Panc1 (cell line): ENCODE results near the gene SEMA7A. TPM values are rescaled to one million over a fixed set of nuclear protein-coding genes. Genes with fewer than 3 reads are reported as not detected.

Experiments
- ATAC-seq: fragments of 200-7000 bp; cut with Tn5 transposase; 2 replicates; pipeline ENCODE4 v1.9.1; 2020; ENCODE audit warnings: mild to moderate bottlenecking, moderate library complexity
- BruUV-seq: library from RNA; stranded (reverse); fragments of 400-500 nt; replicated peaks from 2 replicates; lab custom pipeline; 2021; lab: Mats Ljungman, UMichigan
- CTCF ChIA-PET: fragments of 300-600 bp; sonication (Branson Sonifier 250); formaldehyde crosslinking; loops from one replicate; lab custom pipeline; 2022; ENCODE audit warnings: antibody characterized with exemption; lab: Charles Lee
- POLR2A ChIA-PET: fragments of 300-600 bp; sonication (Branson Sonifier 250); formaldehyde crosslinking; loops from one replicate; lab custom pipeline; 2022; ENCODE audit warnings: antibody characterized with exemption; lab: Charles Lee
- DNase-seq: peaks from one replicate; pipeline ENCODE4 v3.0.0-alpha.2; 2010; ENCODE audit warnings: low read depth, low spot score
- H3K27ac ChIP-seq: 2 replicates; pipeline ENCODE4 v1.5.1; 2011; ENCODE audit warnings: mild to moderate bottlenecking, low read length, inconsistent platforms
- H3K27me3 ChIP-seq: fragments of 200-500 bp; sonication (Bioruptor generic); 2 replicates; pipeline ENCODE4 v1.6.0; 2014; ENCODE audit warnings: low read length, inconsistent platforms; ENCODE audit not compliant: control insufficient read depth, insufficient read depth
- H3K36me3 ChIP-seq: fragments of 200-500 bp; sonication (Bioruptor generic); 2 replicates; pipeline ENCODE4 v1.5.1; 2014; ENCODE audit warnings: inconsistent platforms, mild to moderate bottlenecking, low read length, moderate library complexity; ENCODE audit not compliant: control insufficient read depth, insufficient read depth
- H3K4me1 ChIP-seq: 2 replicates; pipeline ENCODE4 v1.5.1; 2011; ENCODE audit warnings: inconsistent platforms, mild to moderate bottlenecking, low read length, moderate library complexity; ENCODE audit not compliant: control insufficient read depth, insufficient read depth
- H3K4me3 ChIP-seq, 2 experiments: 2 replicates each; pipeline ENCODE4 v1.5.1; 2011 to 2012; ENCODE audit warnings: low read depth in 2 of 2, low read length in 2 of 2, mild to moderate bottlenecking in 2 of 2, inconsistent platforms in 1 of 2, moderate library complexity in 1 of 2
- H3K9me3 ChIP-seq: fragments of 200-500 bp; sonication (Bioruptor generic); 2 replicates; pipeline ENCODE4 v1.5.1; 2014; ENCODE audit warnings: low read depth, mild to moderate bottlenecking, inconsistent platforms, low read length, moderate library complexity; ENCODE audit not compliant: control insufficient read depth, insufficient read depth
- POLR2AphosphoS5 ChIP-seq: IDR thresholded peaks from 2 replicates; pipeline ENCODE4 v1.6.1; 2012; ENCODE audit warnings: mild to moderate bottlenecking, low read depth, low read length, moderate library complexity
- SIN3A ChIP-seq: IDR thresholded peaks from 2 replicates; pipeline ENCODE4 v1.6.1; 2012; ENCODE audit warnings: low read depth, mild to moderate bottlenecking, low read length, moderate library complexity, borderline replicate concordance; ENCODE audit not compliant: insufficient read depth
- TCF7L2 ChIP-seq: IDR thresholded peaks from 2 replicates; pipeline ENCODE4 v1.6.1; 2011; ENCODE audit warnings: mild to moderate bottlenecking, low read depth, low read length, inconsistent platforms
- in situ Hi-C: cut with HindIII; loops from 2 replicates; pipeline ENCODE4 v1.10.0; 2016; ENCODE audit warnings: low sequenced_read_pairs, low pct_unique_long_range_greater_than_20kb
- intact Hi-C: fragments of 100-400 bp; cut with micrococcal nuclease; formaldehyde crosslinking; loops from one replicate; pipeline ENCODE4 v1.10.0; 2022; ENCODE audit not compliant: unreplicated experiment
- total RNA-seq: library from RNA; stranded (reverse); gene quantifications from one replicate; pipeline ENCODE4 v1.2.1, GENCODE V29; 2021; ENCODE audit not compliant: unreplicated experiment
- TF ChIP-seq, protein P1 (sequence below): fragments of 450-650 bp; IDR thresholded peaks from 2 replicates; pipeline ENCODE4 v1.5.1; 2017; ENCODE audit warnings: mild to moderate bottlenecking
- TF ChIP-seq, protein P2 (sequence below), 2 experiments: IDR thresholded peaks; 2 replicates each; pipeline ENCODE4 v1.6.1; 2011 to 2012; ENCODE audit warnings: low read depth in 2 of 2, control low read depth in 1 of 2, low read length in 1 of 2, mild to moderate bottlenecking in 1 of 2, moderate library complexity in 1 of 2; ENCODE audit not compliant: insufficient read depth in 1 of 2

The SEMA7A gene
- total RNA-seq, 1 experiment from 2014 or later = 11.2 TPM

DNA sequence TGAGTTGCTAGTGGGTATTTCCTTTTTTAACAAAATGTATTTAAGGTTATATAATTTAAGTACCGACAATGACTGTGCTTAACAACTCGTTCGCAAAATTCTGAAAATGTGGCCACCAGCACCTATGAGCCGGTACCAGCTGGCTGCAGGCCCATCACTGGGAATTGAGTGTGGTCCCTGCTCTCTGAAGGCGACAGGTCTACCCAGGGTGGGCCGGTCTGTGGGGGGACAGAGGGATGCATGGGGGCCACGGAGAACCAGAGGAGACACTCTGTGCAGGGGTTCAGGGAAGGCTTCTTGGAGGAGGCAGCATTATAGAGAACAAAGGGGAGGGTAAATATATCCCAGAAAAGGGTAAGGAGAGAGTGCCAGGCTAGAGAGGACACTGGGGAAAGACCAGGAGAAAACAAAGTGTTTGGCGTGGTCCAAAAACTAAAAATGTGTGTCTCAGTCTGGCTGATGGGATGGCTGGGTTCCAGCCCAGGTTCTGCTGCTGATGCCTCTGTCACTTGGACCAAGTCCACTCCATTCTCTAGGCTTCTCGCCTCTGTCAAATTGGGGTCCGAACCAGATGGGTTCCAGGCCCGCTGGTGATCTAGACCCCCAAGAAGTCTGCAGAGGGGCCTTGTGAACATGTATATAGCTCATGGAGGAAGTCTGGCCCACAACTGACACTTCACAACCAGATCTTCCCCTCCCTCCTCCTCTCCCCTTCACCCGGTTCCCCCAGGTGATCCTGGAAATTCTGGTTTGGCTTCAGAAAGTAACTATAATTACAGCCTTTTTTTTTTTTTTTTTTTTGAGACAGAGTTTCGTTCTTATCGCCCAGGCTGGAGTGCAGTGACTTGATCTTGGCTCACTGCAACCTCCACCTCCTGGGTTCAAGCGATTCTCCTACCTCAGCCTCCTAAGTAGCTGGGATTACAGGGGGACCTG lies 55.7 kb downstream of the SEMA7A start:
- ChIA-PET POLR2A (interaction anchor here (0.6 kb wide), 1 partner anchor 89 kb away, joined by 9 read pairs; no protein-coding TSS in a partner anchor), CTCF (interaction anchor here (0.7 kb wide), 1 partner anchor 69 kb away, joined by 8 read pairs; no protein-coding TSS in a partner anchor)
- H3K4me1 ChIP-seq = peaks cover 16% of the 10 kb centered on the region
- intact Hi-C loops (no loop called here), in situ Hi-C loops (loop anchor here (10.0 kb wide), 1 partner anchor 117 kb away; no protein-coding TSS in a partner anchor)
- DNase-seq (no peak), ATAC-seq (no peak)
- no peaks in the 10 kb centered on the region for H3K9me3 ChIP-seq
- no peaks in the 10 kb centered on the region for H3K36me3 ChIP-seq
- no peak overlapping the region for H3K27ac ChIP-seq
- no TSS peak for BruUV-seq
- H3K4me3 ChIP-seq = no peak overlapping the region
- no peaks in the 10 kb centered on the region for H3K27me3 ChIP-seq
- TF ChIP-seq POLR2AphosphoS5 = no peak
- TF ChIP-seq, protein P1, sequence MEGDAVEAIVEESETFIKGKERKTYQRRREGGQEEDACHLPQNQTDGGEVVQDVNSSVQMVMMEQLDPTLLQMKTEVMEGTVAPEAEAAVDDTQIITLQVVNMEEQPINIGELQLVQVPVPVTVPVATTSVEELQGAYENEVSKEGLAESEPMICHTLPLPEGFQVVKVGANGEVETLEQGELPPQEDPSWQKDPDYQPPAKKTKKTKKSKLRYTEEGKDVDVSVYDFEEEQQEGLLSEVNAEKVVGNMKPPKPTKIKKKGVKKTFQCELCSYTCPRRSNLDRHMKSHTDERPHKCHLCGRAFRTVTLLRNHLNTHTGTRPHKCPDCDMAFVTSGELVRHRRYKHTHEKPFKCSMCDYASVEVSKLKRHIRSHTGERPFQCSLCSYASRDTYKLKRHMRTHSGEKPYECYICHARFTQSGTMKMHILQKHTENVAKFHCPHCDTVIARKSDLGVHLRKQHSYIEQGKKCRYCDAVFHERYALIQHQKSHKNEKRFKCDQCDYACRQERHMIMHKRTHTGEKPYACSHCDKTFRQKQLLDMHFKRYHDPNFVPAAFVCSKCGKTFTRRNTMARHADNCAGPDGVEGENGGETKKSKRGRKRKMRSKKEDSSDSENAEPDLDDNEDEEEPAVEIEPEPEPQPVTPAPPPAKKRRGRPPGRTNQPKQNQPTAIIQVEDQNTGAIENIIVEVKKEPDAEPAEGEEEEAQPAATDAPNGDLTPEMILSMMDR = no peak
- no peak for TF ChIP-seq SIN3A
- no peak for TF ChIP-seq TCF7L2
- TF ChIP-seq, protein P2, sequence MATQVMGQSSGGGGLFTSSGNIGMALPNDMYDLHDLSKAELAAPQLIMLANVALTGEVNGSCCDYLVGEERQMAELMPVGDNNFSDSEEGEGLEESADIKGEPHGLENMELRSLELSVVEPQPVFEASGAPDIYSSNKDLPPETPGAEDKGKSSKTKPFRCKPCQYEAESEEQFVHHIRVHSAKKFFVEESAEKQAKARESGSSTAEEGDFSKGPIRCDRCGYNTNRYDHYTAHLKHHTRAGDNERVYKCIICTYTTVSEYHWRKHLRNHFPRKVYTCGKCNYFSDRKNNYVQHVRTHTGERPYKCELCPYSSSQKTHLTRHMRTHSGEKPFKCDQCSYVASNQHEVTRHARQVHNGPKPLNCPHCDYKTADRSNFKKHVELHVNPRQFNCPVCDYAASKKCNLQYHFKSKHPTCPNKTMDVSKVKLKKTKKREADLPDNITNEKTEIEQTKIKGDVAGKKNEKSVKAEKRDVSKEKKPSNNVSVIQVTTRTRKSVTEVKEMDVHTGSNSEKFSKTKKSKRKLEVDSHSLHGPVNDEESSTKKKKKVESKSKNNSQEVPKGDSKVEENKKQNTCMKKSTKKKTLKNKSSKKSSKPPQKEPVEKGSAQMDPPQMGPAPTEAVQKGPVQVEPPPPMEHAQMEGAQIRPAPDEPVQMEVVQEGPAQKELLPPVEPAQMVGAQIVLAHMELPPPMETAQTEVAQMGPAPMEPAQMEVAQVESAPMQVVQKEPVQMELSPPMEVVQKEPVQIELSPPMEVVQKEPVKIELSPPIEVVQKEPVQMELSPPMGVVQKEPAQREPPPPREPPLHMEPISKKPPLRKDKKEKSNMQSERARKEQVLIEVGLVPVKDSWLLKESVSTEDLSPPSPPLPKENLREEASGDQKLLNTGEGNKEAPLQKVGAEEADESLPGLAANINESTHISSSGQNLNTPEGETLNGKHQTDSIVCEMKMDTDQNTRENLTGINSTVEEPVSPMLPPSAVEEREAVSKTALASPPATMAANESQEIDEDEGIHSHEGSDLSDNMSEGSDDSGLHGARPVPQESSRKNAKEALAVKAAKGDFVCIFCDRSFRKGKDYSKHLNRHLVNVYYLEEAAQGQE (IDR thresholded peaks at IDR 0.05; ENCODE audit: insufficient read depth in 1 of 2, low read depth in 2 of 2, low read length in 1 of 2) = no peak

DNA sequence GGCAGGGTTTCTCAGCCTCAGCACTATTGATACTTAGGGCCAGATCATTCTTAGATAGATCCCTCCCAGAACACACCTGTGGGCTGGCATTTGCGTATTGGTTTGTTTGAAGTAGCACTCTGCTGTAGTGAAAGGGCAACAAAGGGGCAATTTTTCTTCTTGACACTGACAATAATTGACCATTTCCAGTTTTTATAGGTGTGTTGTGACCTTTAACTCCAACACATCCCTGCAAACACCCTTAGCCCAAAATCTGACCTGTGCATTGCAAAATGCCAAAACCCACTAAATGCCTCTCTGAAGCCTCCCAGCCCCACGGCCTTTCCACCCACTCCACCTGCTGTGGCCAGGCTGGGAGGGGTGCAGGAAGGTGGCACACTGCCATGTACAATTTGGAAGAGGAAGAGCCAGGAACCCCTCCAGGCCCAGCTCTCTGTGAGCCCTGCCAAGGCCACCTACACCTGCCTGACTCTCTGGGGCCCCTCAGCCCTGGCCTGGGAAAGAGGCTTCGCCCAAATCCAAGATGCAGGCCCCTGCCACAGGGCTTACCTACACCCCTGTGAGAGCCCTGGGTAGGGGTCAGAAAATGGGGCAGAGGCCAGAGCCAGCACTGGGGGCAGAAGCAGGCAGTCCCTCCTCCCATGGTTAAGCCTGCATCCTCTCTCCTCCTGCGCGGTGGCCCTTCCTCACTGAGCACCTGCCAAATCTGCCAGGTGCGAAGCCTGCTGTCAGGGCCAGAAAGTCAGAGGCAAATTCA lies 56.8 kb downstream of the SEMA7A start:
- Histone ChIP-seq H3K9me3 (no peaks in the 10 kb centered on the region), H3K27me3 (no peaks in the 10 kb centered on the region), H3K4me1 (peaks cover 9% of the 10 kb centered on the region), H3K4me3 (no peak overlapping the region), H3K27ac (no peak overlapping the region), H3K36me3 (no peaks in the 10 kb centered on the region)
- in situ Hi-C loops = loop anchor here (10.0 kb wide), 1 partner anchor 118 kb away; no protein-coding TSS in a partner anchor
- TF ChIP-seq POLR2AphosphoS5 (no peak), SIN3A (no peak)
- TF ChIP-seq, protein P2 (IDR thresholded peaks at IDR 0.05; ENCODE audit: insufficient read depth in 1 of 2, low read depth in 2 of 2, low read length in 1 of 2) = no peak
- ChIA-PET CTCF (no interaction called here), POLR2A (no interaction called here)
- ATAC-seq = no peak
- BruUV-seq = no TSS peak
- intact Hi-C loops = no loop called here
- no peak for DNase-seq
